Hepatic stellate cell (primary cell): ENCODE data around the gene S100A5.
"Not testable (repeated sequence)": the region's sequence is repeated elsewhere in the genome, so short reads cannot be mapped to it uniquely, and the experiment has no call there.

Experiments used
- DNase-seq: peaks from one replicate; pipeline ENCODE4 v3.0.0; 2011; ENCODE audit warnings: low spot score

S100A5 gene

GRCh38 chr1:153533689-153534201 lies 7.0 kb downstream of the S100A5 start:
- DNase-seq, result peak; percentile 92

GRCh38 chr1:153532769-153533599 lies 7.8 kb downstream of the S100A5 start:
- peak; percentile 87 for DNase-seq

- no peak for DNase-seq
Measured at GRCh38 chr1:153532181-153532580, 8.6 kb downstream of the S100A5 start.

- no peak for DNase-seq
Measured at GRCh38 chr1:153531638-153532037, 9.1 kb downstream of the S100A5 start.

GRCh38 chr1:153527683-153528040 lies 13.1 kb downstream of the S100A5 start:
- DNase-seq, result no peak

- DNase-seq, result no peak
Measured at GRCh38 chr1:153527023-153527682, 13.6 kb downstream of the S100A5 start.

- DNase-seq, result no peak
Measured at GRCh38 chr1:153526132-153526543, 14.6 kb downstream of the S100A5 start.

GRCh38 chr1:153525088-153525728 lies 15.5 kb downstream of the S100A5 start:
- no peak for DNase-seq

- not testable (repeated sequence) for DNase-seq
Measured at GRCh38 chr1:153522353-153523048, 18.2 kb downstream of the S100A5 start.

GRCh38 chr1:153521808-153522207 lies 18.9 kb downstream of the S100A5 start:
- not testable (repeated sequence) for DNase-seq

GRCh38 chr1:153520818-153521476 lies 19.8 kb downstream of the S100A5 start:
- DNase-seq, result no peak

- not testable (repeated sequence) for DNase-seq
Measured at GRCh38 chr1:153520137-153520691, 20.5 kb downstream of the S100A5 start.

- no peak for DNase-seq
Measured at GRCh38 chr1:153519242-153519641, 21.5 kb downstream of the S100A5 start.

GRCh38 chr1:153515504-153516394 lies 25.0 kb downstream of the S100A5 start:
- no peak for DNase-seq

GRCh38 chr1:153513666-153514065 lies 27.1 kb downstream of the S100A5 start:
- DNase-seq, result no peak

- no peak for DNase-seq
Measured at GRCh38 chr1:153513023-153513422, 27.7 kb downstream of the S100A5 start.

GRCh38 chr1:153510984-153511410 lies 29.7 kb downstream of the S100A5 start:
- peak; percentile 90 for DNase-seq

- peak; percentile 52 for DNase-seq
Measured at GRCh38 chr1:153509729-153510354, 30.9 kb downstream of the S100A5 start.

GRCh38 chr1:153509036-153509435 lies 31.7 kb downstream of the S100A5 start:
- DNase-seq, result no peak
